ENCODE data around the gene C17orf113.
"Not testable (repeated sequence)": the region's sequence is repeated elsewhere in the genome, so short reads cannot be mapped to it uniquely, and the experiment has no call there.

Gene C17orf113

GRCh38 chr17:42041619-42042018 is 8.8 kb downstream of the C17orf113 start:
- no peak for DNase-seq

- DNase-seq = no peak
Observed at GRCh38 chr17:42040818-42041217, 9.6 kb downstream of the C17orf113 start.

GRCh38 chr17:42039794-42040763 is 10.3 kb downstream of the C17orf113 start:
- DNase-seq = no peak

GRCh38 chr17:42038221-42038973 is 12.0 kb downstream of the C17orf113 start:
- no peak for DNase-seq

- no peak for DNase-seq
Observed at GRCh38 chr17:42034059-42034458, 16.3 kb downstream of the C17orf113 start.

GRCh38 chr17:42031584-42031983 is 18.8 kb downstream of the C17orf113 start:
- no peak for DNase-seq

GRCh38 chr17:42028791-42029127 is 21.6 kb downstream of the C17orf113 start:
- no peak for DNase-seq

GRCh38 chr17:42027961-42028790 is 22.2 kb downstream of the C17orf113 start:
- DNase-seq = no peak

GRCh38 chr17:42027590-42027889 is 22.9 kb downstream of the C17orf113 start:
- DNase-seq = no peak

GRCh38 chr17:42026857-42027589 is 23.4 kb downstream of the C17orf113 start:
- DNase-seq = no peak

- DNase-seq = no peak
Observed at GRCh38 chr17:42025936-42026335, 24.5 kb downstream of the C17orf113 start.

- no peak for DNase-seq
Observed at GRCh38 chr17:42025191-42025579, 25.2 kb downstream of the C17orf113 start.

GRCh38 chr17:42023524-42024349 is 26.7 kb downstream of the C17orf113 start:
- DNase-seq = no peak

- not testable (repeated sequence) for DNase-seq
Observed at GRCh38 chr17:42020845-42021244, 29.6 kb downstream of the C17orf113 start.

GRCh38 chr17:42019509-42020404 is 30.6 kb downstream of the C17orf113 start, which contains the start of gene NKIRAS2:
Gene NKIRAS2 (plus strand): TSS chr17:42020090. CDS start chr17:42021578, 1,488 bp downstream.
- peak; percentile 89 for DNase-seq

GRCh38 chr17:42018988-42019387 is 31.4 kb downstream of the C17orf113 start:
- no peak for DNase-seq

- DNase-seq = no peak
Observed at GRCh38 chr17:42018339-42018738, 32.1 kb downstream of the C17orf113 start.

- DNase-seq = no peak
Observed at GRCh38 chr17:42017866-42018200, 32.6 kb downstream of the C17orf113 start.

- peak; percentile 86 for DNase-seq
Observed at GRCh38 chr17:42016941-42017865, 33.2 kb downstream of the C17orf113 start, which contains the start of gene DNAJC7. Gene DNAJC7 (minus strand): TSS chr17:42017439. CDS start chr17:42017416, 23 bp downstream.

Data from central memory CD4-positive, alpha-beta T cell (primary cell).